ENCODE measurements around the gene WWC2. TPM values are rescaled to one million over a fixed set of nuclear protein-coding genes. Genes with fewer than 3 reads are reported as not detected.

The WWC2 gene
- total RNA-seq, 1 experiment from 2014 or later: 82.8 TPM

DNA sequence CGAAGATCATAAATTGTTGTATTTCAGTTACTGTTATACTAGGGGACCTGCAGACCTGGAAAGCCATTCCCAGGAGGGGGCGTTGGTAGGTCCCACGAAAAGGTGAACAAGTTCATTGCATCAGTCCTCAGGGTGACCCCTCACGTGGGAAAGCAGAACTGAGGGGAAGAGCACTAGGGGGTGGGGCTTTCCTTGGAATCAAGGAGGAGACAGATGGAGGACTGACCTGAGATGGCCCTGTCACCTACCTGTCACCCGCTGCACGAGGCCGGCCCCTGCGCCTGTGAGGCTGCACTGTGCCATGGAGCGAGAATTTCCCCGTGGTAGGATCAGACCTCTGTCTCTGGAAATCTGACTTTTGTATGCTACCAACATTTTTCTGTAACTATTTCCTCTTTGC is 265.0 kb downstream of the WWC2 start:
- CTCF ChIA-PET: no interaction called here
- no peak for TF ChIP-seq EZH2 (IDR thresholded peaks at IDR 0.05; ENCODE audit: borderline replicate concordance, low read depth, low read length, poor library complexity, severe bottlenecking)
- TF ChIP-seq, protein P1, sequence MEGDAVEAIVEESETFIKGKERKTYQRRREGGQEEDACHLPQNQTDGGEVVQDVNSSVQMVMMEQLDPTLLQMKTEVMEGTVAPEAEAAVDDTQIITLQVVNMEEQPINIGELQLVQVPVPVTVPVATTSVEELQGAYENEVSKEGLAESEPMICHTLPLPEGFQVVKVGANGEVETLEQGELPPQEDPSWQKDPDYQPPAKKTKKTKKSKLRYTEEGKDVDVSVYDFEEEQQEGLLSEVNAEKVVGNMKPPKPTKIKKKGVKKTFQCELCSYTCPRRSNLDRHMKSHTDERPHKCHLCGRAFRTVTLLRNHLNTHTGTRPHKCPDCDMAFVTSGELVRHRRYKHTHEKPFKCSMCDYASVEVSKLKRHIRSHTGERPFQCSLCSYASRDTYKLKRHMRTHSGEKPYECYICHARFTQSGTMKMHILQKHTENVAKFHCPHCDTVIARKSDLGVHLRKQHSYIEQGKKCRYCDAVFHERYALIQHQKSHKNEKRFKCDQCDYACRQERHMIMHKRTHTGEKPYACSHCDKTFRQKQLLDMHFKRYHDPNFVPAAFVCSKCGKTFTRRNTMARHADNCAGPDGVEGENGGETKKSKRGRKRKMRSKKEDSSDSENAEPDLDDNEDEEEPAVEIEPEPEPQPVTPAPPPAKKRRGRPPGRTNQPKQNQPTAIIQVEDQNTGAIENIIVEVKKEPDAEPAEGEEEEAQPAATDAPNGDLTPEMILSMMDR (conservative IDR thresholded peaks at IDR 0.05; ENCODE audit: low read depth, low read length): no peak
- H3K4me3 ChIP-seq (ENCODE audit: low read depth, low read length, poor library complexity, severe bottlenecking): no peak overlapping the region
- BruUV-seq (replicated peaks): no TSS peak
- no peaks in the 10 kb centered on the region for H3K36me3 ChIP-seq (ENCODE audit: insufficient read depth, low read length, poor library complexity, severe bottlenecking)
- DNase-seq (ENCODE audit: low spot score): no peak
- H3K4me1 ChIP-seq (ENCODE audit: insufficient read depth, low read length, poor library complexity, severe bottlenecking): peaks cover 19% of the 10 kb centered on the region
- no peak overlapping the region for H3K27ac ChIP-seq (ENCODE audit: low read depth, low read length, poor library complexity, severe bottlenecking)
- intact Hi-C loops (cut with micrococcal nuclease; ENCODE audit: unreplicated experiment): no loop called here
- H3K27me3 ChIP-seq (replicated peaks; ENCODE audit: insufficient read depth, low read depth, low read length, poor library complexity): no peaks in the 10 kb centered on the region
- no peaks in the 10 kb centered on the region for H3K9me3 ChIP-seq (ENCODE audit: low read depth, low read length, poor library complexity, severe bottlenecking)
- POLR2A ChIA-PET (ENCODE audit: low non-redundant PET): no interaction called here

DNA sequence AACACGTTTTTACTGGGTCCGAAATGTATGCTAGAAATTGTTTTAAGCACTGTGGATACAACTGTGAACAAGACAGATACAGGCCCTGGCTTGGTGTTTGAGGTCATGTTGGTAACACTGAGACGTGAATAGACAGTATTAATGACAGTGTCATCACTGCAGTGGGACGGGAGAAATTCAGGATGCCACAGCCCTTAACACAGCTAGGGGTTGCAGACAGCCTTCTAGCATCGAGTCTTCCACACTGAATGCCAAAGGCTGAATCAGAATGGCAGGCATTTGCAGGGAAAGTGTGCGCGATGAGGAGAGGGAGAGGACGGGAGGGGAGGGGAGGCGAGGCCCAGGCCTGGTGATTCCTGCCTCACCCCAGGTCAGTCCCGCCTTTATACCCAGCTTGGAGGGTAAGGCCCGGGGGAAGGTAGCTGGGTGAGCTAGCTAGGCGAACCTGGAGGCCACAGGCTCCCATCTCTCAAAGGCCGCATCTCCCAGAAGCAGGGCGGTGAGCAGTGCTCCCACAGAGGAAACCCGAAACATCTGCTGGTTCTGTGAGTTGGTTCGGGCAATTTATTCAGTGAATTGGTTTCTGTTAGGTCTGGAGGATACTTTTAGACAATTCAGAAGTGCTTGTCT is 267.3 kb downstream of the WWC2 start:
- ChIA-PET POLR2A (ENCODE audit: low non-redundant PET) (no interaction called here), CTCF (no interaction called here)
- no peak for DNase-seq (ENCODE audit: low spot score)
- H3K36me3 ChIP-seq (ENCODE audit: insufficient read depth, low read length, poor library complexity, severe bottlenecking): no peaks in the 10 kb centered on the region
- TF ChIP-seq, protein P1 (conservative IDR thresholded peaks at IDR 0.05; ENCODE audit: low read depth, low read length): no peak
- TF ChIP-seq EZH2 (IDR thresholded peaks at IDR 0.05; ENCODE audit: borderline replicate concordance, low read depth, low read length, poor library complexity, severe bottlenecking): no peak
- peaks cover 19% of the 10 kb centered on the region for H3K4me1 ChIP-seq (ENCODE audit: insufficient read depth, low read length, poor library complexity, severe bottlenecking)
- H3K27ac ChIP-seq (ENCODE audit: low read depth, low read length, poor library complexity, severe bottlenecking): no peak overlapping the region
- H3K27me3 ChIP-seq (replicated peaks; ENCODE audit: insufficient read depth, low read depth, low read length, poor library complexity): no peaks in the 10 kb centered on the region
- no peaks in the 10 kb centered on the region for H3K9me3 ChIP-seq (ENCODE audit: low read depth, low read length, poor library complexity, severe bottlenecking)
- BruUV-seq (replicated peaks): no TSS peak
- H3K4me3 ChIP-seq (ENCODE audit: low read depth, low read length, poor library complexity, severe bottlenecking): no peak overlapping the region
- intact Hi-C loops (cut with micrococcal nuclease; ENCODE audit: unreplicated experiment): no loop called here

- CTCF ChIA-PET: no interaction called here
- H3K36me3 ChIP-seq (ENCODE audit: insufficient read depth, low read length, poor library complexity, severe bottlenecking): no peaks in the 10 kb centered on the region
- DNase-seq (ENCODE audit: low spot score): no peak
- intact Hi-C loops (cut with micrococcal nuclease; ENCODE audit: unreplicated experiment): no loop called here
- no peak overlapping the region for H3K4me3 ChIP-seq (ENCODE audit: low read depth, low read length, poor library complexity, severe bottlenecking)
- no TSS peak for BruUV-seq (replicated peaks)
- TF ChIP-seq EZH2 (IDR thresholded peaks at IDR 0.05; ENCODE audit: borderline replicate concordance, low read depth, low read length, poor library complexity, severe bottlenecking): no peak
- POLR2A ChIA-PET (ENCODE audit: low non-redundant PET): no interaction called here
- H3K27me3 ChIP-seq (replicated peaks; ENCODE audit: insufficient read depth, low read depth, low read length, poor library complexity): no peaks in the 10 kb centered on the region
- H3K4me1 ChIP-seq (ENCODE audit: insufficient read depth, low read length, poor library complexity, severe bottlenecking): peaks cover 8% of the 10 kb centered on the region
- H3K9me3 ChIP-seq (ENCODE audit: low read depth, low read length, poor library complexity, severe bottlenecking): peaks cover 6% of the 10 kb centered on the region
- H3K27ac ChIP-seq (ENCODE audit: low read depth, low read length, poor library complexity, severe bottlenecking): no peak overlapping the region
These were observed 270.0 kb downstream of the WWC2 start for GRCh38 chr4:183369073-183369472.

Other genes starting within 250 kb of the WWC2 start
- 65.9 and 72.7 TPM in 2 replicates for gene DCTD, start 181.9 kb upstream of the WWC2 start, total RNA-seq (2021)
- not detected in 2 replicates for gene CLDN22, start 221.0 kb downstream of the WWC2 start, total RNA-seq (2021)
- not detected in 2 replicates for gene CLDN24, start 223.2 kb downstream of the WWC2 start, total RNA-seq (2021)